K562 (cell line): Measurements from ENCODE around the gene GTPBP1. TPM values are rescaled to one million over a fixed set of nuclear protein-coding genes. Genes with fewer than 3 reads are reported as not detected.
A peak's percentile ranks its signal among the peaks of the same experiment; 100 is the strongest.

Experiments used
- BDP1 ChIP-seq: IDR thresholded peaks from 3 replicates; pipeline ENCODE4 v1.6.1; 2011; ENCODE audit not compliant: insufficient read length, insufficient read depth
- CBX8 ChIP-seq: fragments of 200-600 bp; sonication (generic); IDR thresholded peaks from 2 replicates; pipeline ENCODE4 v1.6.1; 2012; ENCODE audit warnings: borderline replicate concordance, mixed run types, low read depth, mild to moderate bottlenecking, moderate library complexity, mixed read lengths, low read length, control low read depth, inconsistent platforms; ENCODE audit not compliant: poor library complexity, severe bottlenecking; ENCODE audit errors: extremely low read depth
- CHD4 ChIP-seq: fragments of 200-600 bp; sonication (generic); IDR thresholded peaks from 3 replicates; pipeline ENCODE4 v1.6.1; 2012; ENCODE audit warnings: low read depth, mild to moderate bottlenecking, mixed read lengths, low read length, inconsistent platforms; ENCODE audit not compliant: insufficient read depth, insufficient replicate concordance, poor library complexity, severe bottlenecking
- ESRRB ChIP-seq: fragments of 250-450 bp; sonication (Bioruptor Pico); IDR thresholded peaks from 2 replicates; pipeline ENCODE4 v1.5.0; 2020; ENCODE audit warnings: mild to moderate bottlenecking, moderate library complexity, borderline replicate concordance
- FUS ChIP-seq: fragments of 200-400 bp; formaldehyde crosslinking; optimal IDR thresholded peaks from 2 replicates; pipeline ENCODE3; 2017; ENCODE audit warnings: low read depth, low read length
- MAFF ChIP-seq: IDR thresholded peaks from 2 replicates; pipeline ENCODE4 v1.6.1; 2012; ENCODE audit warnings: low read length, improper control_type of control experiment
- MTA2 ChIP-seq: fragments of 450-650 bp; IDR thresholded peaks from 2 replicates; pipeline ENCODE4 v1.6.1; 2016; ENCODE audit warnings: low read depth
- NEUROD1 ChIP-seq: fragments of 150-350 bp; IDR thresholded peaks from 2 replicates; pipeline ENCODE4 v1.6.1; 2014; ENCODE audit warnings: borderline replicate concordance, low read length, low read depth; ENCODE audit not compliant: partially characterized antibody
- NFATC3 ChIP-seq: fragments of 450-650 bp; IDR thresholded peaks from 2 replicates; pipeline ENCODE4 v1.6.1; 2017; ENCODE audit warnings: mild to moderate bottlenecking
- NR1H2 ChIP-seq: sonication (generic); formaldehyde crosslinking; IDR thresholded peaks from 2 replicates; pipeline ENCODE4 v1.4.0; 2020; ENCODE audit warnings: mild to moderate bottlenecking, missing genetic modification reagents
- PHF21A ChIP-seq: fragments of 450-650 bp; IDR thresholded peaks from 2 replicates; pipeline ENCODE4 v1.6.1; 2017; ENCODE audit warnings: low read depth, borderline replicate concordance
- POLR3G ChIP-seq: IDR thresholded peaks from 2 replicates; pipeline ENCODE4 v1.6.1; 2011; ENCODE audit not compliant: insufficient read length, insufficient replicate concordance; ENCODE audit errors: extremely low read depth
- PTRF ChIP-seq: fragments of 450-650 bp; IDR thresholded peaks from 2 replicates; pipeline ENCODE4 v1.6.1; 2016; ENCODE audit warnings: mild to moderate bottlenecking, missing genetic modification characterization, missing compliant biosample characterization
- RBM25 ChIP-seq: fragments of 200-400 bp; formaldehyde crosslinking; IDR thresholded peaks from 2 replicates; pipeline ENCODE4 v1.6.1; 2018; ENCODE audit warnings: low read length, low read depth, moderate library complexity; ENCODE audit not compliant: severe bottlenecking
- SIN3B ChIP-seq: fragments of 450-650 bp; IDR thresholded peaks from 2 replicates; pipeline ENCODE4 v1.6.1; 2017; ENCODE audit warnings: low read depth, mild to moderate bottlenecking, moderate library complexity
- SRF ChIP-seq, 2 experiments: fragments of 250-450, 450-650 bp in 1 of 2; sonication (Bioruptor Pico) in 1 of 2; sonication (generic) in 1 of 2; formaldehyde crosslinking; IDR thresholded peaks; 2 replicates each; pipeline versions ENCODE4 v1.5.0 to v1.5.1; 2020 to 2022; ENCODE audit warnings: mild to moderate bottlenecking in 1 of 2, missing genetic modification reagents in 1 of 2
- ZNF507 ChIP-seq: conservative IDR thresholded peaks from 2 replicates; pipeline ENCODE4 v1.6.1; 2017; ENCODE audit warnings: missing genetic modification characterization, missing compliant biosample characterization
- ZNF79 ChIP-seq: fragments of 250-450 bp; sonication (Bioruptor Pico); IDR thresholded peaks from 2 replicates; pipeline ENCODE4 v1.4.0; 2020; ENCODE audit warnings: low read depth, mild to moderate bottlenecking, moderate library complexity
- polyA plus RNA-seq, 8 experiments: library from polyadenylated mRNA; depleted of rRNA in 4 of 8; stranded (reverse) in 5 of 8; unstranded in 3 of 8; fragments of >200 nt; fragmentation: Nextera tagmentation in 2 of 8; fragmentation: Illumina TruSeq in 1 of 8; extraction: Ambion mirVana in 2 of 8; extraction: Trizol in 1 of 8; gene quantifications; 2 replicates each; pipeline versions ENCODE4 v1.2.1 to v1.2.3, GENCODE V29; 2011 to 2014; ENCODE audit warnings: inconsistent platforms in 1 of 8, missing spikeins in 1 of 8
- total RNA-seq, 7 experiments: library from RNA; depleted of rRNA in 6 of 7; stranded (reverse); fragments of >200 nt in 6 of 7; fragmentation: Illumina TruSeq in 2 of 7; extraction: Trizol in 2 of 7; gene quantifications; 2 replicates each; pipeline versions ENCODE4 v1.2.1 to v1.2.3, GENCODE V29; 2011 to 2021; ENCODE audit warnings: low replicate concordance in 1 of 7
- TF ChIP-seq, protein P1 (sequence below): fragments of 450-650 bp; IDR thresholded peaks from 2 replicates; pipeline ENCODE4 v1.6.1; 2016; ENCODE audit warnings: mild to moderate bottlenecking
- TF ChIP-seq, protein P2 (sequence below): sonication (generic); formaldehyde crosslinking; IDR thresholded peaks from 2 replicates; pipeline ENCODE4 v1.8.1; 2022; ENCODE audit warnings: missing genetic modification reagents
- TF ChIP-seq, protein P3 (sequence below): fragments of 450-650 bp; formaldehyde crosslinking; IDR thresholded peaks from 2 replicates; pipeline ENCODE4 v1.4.0; 2020; ENCODE audit warnings: mild to moderate bottlenecking, moderate library complexity

Gene GTPBP1
- total and polyA plus RNA-seq, 9 of the 15 experiments (the other 6 are each of a cell fraction or from before 2014, with no cell fraction given) = 0.83 to 53.2 (median 23.3) TPM

DNA sequence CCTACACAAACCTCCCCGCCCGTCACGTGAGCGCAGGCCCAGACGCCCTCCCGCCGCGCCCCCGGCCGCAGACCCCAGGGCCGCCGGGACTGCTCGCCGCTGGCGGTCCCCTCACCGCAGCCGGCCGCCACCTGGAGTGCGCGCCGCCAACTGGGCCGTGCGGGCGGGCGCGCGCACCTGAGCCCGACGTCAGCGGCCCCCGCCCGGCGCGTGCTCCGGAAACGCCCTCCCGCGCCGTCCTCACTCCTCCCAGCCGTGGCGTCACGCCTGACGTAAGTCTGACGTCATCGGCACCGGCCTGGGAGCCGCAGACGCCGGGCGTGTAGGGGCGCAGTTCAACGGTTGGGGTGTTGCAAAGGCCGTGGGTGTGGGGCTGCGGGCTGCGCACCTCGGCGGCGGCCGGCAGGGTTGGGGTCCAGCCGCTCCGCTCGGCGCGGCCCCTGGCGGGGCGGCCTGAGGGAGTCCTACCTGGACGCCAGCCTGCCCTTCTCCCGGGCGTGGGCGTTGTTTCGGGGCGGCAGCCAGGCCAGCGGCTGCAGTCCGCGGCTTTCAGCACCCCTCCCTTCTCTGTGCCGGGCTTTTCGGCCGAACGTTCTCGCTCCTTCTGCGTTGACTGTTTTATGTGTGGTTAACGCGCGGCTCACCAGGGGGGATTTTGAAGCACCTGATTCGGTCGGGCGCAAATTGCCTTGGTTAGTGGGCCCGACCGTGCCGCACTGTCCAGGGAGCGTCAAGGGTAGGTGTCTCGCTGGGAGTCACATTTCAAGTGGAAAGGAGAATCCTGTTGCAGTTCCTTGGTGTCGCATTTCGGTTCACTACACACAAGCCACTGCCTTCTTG is 4.7 kb upstream of the GTPBP1 start, which contains the start of gene JOSD1 (continued):
- no peak for TF ChIP-seq BDP1
- TF ChIP-seq, protein P1, sequence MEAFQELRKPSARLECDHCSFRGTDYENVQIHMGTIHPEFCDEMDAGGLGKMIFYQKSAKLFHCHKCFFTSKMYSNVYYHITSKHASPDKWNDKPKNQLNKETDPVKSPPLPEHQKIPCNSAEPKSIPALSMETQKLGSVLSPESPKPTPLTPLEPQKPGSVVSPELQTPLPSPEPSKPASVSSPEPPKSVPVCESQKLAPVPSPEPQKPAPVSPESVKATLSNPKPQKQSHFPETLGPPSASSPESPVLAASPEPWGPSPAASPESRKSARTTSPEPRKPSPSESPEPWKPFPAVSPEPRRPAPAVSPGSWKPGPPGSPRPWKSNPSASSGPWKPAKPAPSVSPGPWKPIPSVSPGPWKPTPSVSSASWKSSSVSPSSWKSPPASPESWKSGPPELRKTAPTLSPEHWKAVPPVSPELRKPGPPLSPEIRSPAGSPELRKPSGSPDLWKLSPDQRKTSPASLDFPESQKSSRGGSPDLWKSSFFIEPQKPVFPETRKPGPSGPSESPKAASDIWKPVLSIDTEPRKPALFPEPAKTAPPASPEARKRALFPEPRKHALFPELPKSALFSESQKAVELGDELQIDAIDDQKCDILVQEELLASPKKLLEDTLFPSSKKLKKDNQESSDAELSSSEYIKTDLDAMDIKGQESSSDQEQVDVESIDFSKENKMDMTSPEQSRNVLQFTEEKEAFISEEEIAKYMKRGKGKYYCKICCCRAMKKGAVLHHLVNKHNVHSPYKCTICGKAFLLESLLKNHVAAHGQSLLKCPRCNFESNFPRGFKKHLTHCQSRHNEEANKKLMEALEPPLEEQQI = no peak
- TF ChIP-seq NEUROD1 = peak; percentile 42
- no peak for TF ChIP-seq RBM25
- no peak for TF ChIP-seq PHF21A
- no peak for TF ChIP-seq ZNF79 (CRISPR knock-in tag)
- no peak for TF ChIP-seq ZNF507 (tag)
- TF ChIP-seq CBX8 = no peak
- TF ChIP-seq SRF (CRISPR knock-in tag; IDR thresholded peaks at IDR 0.05) = no peak
- no peak for TF ChIP-seq PTRF (tag)
- 0 out of 2 replicates have a peak, but pooled peaks have one; percentile 7 for TF ChIP-seq NR1H2 (CRISPR knock-in tag)
- TF ChIP-seq FUS = no peak
- TF ChIP-seq, protein P2, sequence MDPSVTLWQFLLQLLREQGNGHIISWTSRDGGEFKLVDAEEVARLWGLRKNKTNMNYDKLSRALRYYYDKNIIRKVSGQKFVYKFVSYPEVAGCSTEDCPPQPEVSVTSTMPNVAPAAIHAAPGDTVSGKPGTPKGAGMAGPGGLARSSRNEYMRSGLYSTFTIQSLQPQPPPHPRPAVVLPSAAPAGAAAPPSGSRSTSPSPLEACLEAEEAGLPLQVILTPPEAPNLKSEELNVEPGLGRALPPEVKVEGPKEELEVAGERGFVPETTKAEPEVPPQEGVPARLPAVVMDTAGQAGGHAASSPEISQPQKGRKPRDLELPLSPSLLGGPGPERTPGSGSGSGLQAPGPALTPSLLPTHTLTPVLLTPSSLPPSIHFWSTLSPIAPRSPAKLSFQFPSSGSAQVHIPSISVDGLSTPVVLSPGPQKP (CRISPR knock-in tag) = no peak
- 0 out of 2 replicates have a peak, but pooled peaks have one; percentile 10 for TF ChIP-seq MTA2
- TF ChIP-seq MAFF = no peak
- no peak for TF ChIP-seq SIN3B
- TF ChIP-seq NFATC3 = no peak
- TF ChIP-seq, protein P3, sequence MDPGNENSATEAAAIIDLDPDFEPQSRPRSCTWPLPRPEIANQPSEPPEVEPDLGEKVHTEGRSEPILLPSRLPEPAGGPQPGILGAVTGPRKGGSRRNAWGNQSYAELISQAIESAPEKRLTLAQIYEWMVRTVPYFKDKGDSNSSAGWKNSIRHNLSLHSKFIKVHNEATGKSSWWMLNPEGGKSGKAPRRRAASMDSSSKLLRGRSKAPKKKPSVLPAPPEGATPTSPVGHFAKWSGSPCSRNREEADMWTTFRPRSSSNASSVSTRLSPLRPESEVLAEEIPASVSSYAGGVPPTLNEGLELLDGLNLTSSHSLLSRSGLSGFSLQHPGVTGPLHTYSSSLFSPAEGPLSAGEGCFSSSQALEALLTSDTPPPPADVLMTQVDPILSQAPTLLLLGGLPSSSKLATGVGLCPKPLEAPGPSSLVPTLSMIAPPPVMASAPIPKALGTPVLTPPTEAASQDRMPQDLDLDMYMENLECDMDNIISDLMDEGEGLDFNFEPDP (CRISPR knock-in tag) = no peak
- TF ChIP-seq POLR3G = no peak
- TF ChIP-seq CHD4 = no peak
- no peak for TF ChIP-seq ESRRB (CRISPR knock-in tag)
